NCI-H1930 (cell line): ENCODE measurements around the gene PRR35.

Experiments
- DNase-seq, 2 experiments: peaks; one replicate each; lab custom pipeline; 2025; lab: John Stamatoyannopoulos, UW

PRR35 gene

DNA sequence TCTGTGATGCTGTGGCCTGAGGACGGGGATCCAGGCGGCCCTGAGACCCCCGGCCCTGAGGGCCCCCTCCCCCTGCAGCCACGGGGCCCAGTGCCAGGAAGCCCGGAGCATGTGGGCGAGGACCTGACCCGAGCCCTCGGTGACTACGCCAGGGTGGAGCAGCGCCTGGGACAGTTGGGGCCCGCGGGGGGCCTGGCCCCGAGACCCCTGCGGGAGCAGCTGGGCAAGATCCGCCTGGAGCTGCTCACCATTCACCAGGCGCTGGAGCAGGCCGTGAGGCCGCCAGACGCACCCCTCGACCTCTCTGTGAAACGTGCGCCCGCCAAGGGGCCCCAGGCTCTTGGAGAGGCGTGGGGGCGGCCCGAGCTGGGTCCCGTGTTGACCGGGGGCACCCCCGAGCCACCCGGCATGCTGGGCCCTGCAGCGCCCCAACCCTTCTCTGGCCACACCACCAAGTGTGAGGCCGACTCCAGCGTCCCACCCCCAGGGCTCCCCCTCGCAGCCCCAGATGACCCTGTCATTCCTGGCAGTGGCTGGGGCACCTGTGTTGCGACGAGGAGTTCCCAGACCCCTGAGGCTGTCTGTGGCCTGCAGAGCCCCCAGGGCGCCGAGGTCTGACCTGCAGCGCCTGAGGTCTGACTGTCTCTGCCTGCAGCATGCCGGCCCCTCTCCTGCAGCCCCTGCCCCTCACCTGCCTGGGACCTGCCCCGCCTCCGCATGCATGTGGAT lies 4.7 kb downstream of the PRR35 start:
- no peak for DNase-seq

DNA sequence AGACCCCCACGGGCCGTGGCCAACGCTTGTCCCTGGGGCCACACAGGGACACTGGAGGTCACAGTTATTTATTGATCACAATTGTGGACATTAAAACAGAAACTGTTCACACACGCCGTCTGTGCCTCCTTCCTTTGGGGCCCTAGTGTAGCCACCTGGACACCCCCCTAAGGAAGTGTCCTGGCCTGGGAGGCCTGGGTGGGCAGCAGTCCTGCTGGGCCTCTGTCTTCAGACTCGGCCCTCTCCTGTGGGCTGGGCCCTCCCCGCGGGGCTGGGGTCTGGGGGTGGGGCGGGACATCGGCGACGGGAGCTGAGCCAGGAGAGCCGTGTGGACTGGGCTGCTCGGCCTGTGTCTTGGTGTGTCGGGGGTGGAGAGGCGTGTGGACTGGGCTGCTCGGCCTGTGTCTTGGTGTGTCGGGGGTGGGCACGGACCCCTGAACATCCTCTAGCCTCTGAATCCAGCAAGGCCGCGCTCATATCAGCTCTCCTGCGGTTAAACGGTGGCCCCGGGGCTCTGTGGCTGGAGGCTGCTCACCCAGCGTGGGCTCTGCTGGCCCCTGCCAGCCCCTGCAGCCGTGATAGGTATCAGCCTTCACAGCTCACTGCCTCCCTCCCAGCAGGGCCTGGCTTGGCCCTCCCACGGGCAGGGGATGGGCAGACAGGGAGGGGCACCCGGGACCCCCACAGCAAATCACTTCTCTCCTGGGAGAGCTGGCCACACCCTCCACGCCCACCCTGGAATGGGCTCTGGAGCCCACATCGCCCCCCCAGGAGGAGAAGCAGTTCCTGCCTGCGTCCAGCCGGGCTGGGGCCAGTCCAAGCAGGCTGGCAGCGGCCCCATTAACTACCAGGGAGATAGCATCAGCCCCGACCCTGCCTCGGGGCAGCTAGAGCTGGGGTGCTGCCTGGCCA lies 5.5 kb downstream of the PRR35 start:
- no peak for DNase-seq

DNA sequence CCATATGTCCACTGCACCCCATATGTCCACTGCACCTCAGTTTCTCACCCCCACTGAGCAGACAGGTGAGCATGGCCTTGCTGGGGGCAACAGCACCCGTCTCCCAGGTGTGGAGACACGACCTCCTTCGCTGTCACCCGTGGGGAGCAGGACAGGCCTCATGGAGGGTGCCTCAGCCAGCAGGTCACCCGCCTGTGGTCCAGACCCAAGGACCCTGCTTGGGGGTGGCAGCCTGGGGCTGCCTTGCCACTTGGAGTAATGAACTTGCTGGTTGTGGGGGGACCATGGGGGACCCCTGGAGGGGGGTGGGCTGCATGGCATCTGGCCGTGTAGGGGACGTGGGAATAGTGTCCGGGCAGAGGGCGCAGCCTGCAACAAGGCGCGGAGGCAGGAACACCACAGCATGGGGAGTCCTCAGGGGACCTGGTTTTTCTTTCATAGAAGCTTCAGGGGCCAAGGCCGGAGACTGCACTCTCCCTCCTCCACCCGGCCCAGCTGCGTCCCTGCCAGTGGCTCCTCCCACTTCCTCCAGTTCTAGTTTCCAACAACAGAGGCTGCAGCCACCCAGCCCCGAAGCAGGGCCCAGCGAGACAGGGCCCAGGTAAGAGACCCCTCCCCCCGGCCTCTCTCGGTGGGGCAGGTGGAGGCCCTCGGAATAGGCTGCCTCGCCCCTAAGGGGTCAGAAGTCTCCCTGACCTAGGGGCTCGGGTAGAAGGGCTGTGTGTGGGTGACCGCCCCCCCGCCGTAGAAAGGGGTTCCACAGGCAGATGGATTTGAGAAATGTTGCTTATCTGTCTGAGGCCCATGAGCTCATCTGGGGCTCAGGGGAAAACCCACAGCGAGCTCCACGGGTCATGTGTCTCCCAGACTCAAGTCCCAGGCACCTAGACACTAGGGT lies 6.5 kb downstream of the PRR35 start, which contains the start of gene NHLRC4:
TSS of gene NHLRC4 (plus strand) at position 531 of the 898 bp plus-strand sequence. CDS start 1,043 bp downstream, outside the sequence.
- no peak for DNase-seq

DNA sequence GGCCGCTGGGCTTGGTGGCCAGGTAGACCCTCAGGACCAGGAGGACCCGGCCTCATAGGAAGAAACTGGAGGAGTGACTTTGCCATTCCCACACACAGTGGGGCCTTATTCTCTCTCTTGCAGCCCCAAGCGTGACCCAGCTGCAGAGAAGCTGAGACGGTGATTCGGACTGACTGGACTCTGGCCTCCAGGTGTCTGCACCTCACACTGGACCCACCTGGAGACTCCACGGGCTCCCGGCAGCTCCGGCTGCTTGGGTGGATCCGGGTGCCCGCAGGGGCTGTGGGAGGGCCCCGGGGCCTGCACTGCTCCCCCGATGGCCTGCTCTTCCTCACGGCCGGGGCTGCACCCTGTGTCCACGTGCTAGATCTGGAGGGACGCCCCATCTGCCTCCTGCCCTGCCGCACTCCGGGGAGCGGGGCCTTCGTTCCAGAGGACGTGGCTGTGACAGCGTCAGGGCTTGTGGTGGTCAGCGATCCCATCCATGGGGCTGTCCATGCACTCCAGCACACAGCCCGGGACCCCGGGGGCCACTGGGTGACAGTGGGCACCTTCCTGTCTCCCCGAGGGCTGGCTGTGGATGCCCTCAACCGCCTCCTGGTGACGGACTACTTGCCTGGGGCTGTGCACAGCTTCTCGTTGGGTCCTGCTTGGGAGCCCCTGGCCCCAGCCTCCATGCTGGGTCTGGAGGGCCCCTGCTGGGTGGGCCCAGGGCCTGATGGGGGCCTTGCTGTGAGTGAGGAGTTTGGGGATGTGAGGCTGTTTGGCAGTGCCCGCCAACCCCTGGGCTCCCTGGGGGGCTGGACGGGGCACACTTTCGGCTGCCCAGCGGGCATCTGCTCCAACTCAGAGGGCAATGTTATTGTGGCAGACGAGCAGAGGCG lies 7.4 kb downstream of the PRR35 start:
- DNase-seq, result no peak

DNA sequence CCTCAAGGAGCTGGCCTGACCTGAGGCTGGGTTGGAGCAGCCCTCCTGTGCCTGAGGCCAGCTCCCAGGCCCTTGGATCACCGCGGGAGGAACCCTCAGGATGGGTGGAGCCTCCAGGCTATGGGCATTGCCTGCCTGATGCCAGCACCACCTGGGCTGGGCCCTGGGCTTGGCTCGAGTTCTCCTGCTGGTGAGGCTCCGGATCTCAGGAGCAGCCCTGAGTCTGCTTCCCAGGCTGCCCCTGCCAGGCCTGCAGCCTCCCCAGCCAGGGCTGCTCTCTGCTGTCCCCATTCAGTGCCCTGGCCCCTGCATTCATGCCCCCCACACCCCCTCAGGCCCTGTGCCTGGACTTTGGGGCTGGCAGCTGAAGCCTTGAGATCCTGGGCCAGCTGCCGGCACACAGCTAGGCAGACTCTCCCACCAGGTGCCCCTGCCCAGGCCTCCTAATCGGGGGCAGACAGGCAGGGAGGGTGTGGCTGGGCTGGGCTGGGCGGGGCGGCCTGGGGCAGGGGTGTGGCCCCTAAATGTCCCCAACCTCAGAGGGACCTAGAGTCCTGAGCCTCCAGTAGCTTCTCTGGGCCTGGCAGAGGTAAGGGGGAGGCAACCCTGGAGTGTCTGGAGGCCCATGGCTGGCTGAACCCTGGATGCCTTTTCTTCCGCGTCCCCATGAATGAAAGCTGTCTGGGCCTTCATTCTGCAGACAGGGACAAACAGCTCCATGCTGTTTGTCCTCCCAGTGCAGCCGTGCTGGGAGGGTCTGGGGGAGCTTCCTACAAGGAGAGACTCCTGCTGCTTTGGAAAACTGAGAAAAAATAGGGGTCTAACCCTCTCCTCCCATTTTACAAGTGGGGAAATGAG lies 8.4 kb downstream of the PRR35 start:
- no peak for DNase-seq

DNA sequence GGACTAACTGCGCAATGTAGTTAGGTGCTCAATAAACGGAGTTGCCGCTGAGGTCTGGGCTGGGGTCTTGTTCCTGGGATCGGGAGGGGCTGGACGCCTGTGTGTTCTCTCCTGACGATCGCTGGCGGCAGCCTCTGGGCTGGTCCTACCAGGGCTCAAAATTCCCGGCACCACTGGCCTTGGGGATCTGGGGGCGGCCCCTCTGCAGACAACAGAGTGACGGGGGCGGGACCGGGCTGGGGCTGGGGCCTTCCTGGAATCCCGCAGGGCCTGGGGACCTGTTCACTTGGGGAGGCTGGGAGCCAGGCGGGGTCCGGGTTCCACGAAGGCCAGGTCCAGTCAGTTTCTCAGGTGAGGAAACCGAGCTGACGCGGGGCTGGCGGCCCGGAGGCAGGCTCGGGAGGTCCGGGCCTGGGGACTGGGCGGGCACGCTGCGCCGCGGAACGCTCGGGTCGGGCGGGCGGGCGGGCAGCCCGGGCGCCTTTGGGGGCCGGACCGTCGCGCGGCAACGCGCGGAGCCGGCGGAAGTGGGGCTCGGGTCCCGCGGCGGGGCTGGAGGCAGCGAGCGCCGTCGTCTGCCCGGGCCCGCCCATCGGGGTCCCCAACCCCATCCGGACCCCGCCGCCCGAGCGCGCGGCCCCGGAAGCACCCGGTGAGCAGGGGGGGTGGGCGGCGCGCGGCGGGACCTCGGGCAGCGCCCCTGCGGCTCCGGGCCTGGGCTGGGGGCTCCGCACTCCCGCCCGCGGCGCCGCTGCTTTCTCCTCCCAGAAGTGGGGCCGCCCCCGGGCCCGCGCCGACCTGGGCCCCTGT lies 9.5 kb downstream of the PRR35 start, which contains the start of gene PIGQ:
TSS of gene PIGQ (plus strand) at position 524 of the 810 bp plus-strand sequence. CDS start 4,107 bp downstream, outside the sequence.
- DNase-seq, result peak in 1 of 2 experiments; percentile 65

DNA sequence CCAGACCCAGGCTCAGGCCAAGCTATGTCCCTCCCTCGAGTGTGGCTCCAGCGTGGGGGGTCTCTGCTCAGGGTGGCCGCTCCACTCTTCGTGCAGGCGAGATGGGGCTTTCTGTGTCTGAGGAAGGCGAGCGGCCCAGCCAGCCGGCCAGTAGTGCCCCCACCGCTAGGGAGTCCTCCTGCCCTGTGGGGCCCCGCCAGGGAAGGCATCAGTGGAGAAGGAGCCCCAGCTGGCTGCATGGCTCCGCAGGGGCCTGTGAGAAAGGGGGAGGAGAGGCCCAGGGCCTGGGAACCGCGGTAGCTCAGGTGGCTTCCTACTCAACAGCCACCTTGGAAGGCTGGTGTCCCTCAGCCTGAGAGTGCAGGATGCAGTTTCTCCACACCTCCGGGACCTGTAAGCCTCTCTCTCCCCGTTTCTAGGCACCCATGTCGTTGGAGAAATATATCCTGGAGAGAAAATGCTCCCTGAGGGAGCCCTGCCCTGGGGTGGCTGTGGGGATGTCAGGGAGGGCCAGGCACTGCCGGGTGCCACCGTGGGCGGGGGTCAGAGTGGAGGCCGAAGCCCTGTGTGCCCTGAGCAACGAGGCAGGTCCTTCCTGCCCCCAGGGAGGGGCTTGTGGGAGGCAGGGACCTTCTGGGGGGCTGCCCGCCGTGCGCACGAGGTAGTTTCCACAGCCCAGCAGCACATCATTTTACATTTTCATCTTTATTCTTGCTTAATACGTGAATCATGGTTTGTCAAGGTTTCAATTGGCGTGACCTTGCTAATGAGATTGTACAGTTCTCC lies 12.9 kb downstream of the PRR35 start:
- DNase-seq, result no peak

DNA sequence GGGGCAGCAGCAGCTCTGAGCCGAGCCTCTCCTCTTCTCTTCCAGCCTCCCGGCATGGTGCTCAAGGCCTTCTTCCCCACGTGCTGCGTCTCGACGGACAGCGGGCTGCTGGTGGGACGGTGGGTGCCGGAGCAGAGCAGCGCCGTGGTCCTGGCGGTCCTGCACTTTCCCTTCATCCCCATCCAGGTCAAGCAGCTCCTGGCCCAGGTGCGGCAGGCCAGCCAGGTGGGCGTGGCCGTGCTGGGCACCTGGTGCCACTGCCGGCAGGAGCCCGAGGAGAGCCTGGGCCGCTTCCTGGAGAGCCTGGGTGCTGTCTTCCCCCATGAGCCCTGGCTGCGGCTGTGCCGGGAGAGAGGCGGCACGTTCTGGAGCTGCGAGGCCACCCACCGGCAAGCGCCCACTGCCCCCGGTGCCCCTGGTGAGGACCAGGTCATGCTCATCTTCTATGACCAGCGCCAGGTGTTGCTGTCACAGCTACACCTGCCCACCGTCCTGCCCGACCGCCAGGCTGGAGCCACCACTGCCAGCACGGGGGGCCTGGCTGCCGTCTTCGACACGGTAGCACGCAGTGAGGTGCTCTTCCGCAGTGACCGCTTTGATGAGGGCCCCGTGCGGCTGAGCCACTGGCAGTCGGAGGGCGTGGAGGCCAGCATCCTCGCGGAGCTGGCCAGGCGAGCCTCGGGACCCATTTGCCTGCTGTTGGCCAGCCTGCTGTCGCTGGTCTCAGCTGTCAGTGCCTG lies 14.0 kb downstream of the PRR35 start:
- DNase-seq, result no peak

DNA sequence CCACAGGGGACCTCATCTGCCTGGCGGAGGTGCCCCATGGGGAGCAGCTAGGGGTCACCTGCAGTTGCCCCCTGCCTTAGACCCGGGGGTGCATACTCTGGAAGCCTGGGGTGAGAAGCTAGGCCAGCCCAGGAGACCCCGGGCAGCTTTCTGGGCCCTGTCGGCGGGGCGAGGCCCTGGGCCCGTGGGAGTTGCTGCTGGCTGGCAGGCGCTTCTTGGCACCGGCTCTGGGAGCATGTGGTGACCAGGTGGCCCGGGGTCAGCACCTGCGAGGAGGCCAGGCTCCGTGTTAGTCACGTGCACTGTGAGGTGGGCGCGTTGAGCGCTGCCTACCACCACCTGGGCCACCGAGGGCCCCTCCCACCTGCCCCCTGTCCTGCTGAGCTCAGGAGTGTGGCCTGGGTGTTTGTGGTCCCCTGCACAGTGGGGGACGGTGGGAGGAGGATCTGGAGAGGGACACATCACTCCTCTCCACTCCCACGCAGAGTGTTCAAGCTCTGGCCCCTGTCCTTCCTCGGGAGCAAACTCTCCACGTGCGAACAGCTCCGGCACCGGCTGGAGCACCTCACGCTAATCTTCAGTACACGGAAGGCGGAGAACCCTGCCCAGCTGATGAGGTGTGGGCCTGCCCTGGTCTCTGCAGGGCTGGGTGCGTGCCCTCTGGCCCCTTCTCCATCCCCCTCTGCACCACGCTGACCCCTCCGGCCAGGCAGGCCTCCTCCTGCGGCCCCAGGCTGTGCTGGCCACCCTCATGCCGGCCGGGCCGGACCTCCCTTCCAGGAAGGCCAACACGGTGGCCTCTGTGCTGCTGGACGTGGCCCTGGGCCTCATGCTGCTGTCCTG lies 15.4 kb downstream of the PRR35 start:
- DNase-seq, result no peak

DNA sequence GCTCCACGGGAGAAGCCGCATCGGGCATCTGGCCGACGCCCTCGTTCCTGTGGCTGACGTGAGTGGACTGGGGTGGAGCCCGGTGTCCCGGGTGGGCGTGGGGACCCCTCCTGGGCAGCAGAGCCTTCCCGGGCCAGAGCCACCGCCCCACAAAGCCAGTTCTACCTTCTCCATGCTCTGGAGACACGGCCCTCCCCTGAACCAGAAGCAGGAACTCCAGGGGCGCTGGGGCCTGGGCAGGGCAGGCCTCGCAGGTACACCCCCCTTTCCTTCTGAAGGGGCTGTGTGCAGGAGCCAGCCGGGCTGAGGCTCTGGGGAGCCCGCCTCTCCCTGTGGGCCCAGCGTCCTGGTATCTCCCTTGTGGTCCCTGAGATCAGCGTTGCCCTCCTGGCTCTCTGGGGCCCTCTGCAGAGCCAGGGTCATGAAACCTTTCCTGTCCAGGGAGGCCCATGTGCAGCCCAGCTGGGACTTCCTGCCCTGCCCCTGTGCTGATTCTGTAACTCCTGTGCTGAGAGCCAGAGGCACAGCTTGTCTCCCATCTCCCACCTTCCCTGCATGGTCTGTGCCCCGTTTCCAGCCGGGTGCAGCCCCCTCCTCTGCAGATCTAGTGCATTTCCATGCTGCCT lies 16.1 kb downstream of the PRR35 start:
- no peak for DNase-seq

DNA sequence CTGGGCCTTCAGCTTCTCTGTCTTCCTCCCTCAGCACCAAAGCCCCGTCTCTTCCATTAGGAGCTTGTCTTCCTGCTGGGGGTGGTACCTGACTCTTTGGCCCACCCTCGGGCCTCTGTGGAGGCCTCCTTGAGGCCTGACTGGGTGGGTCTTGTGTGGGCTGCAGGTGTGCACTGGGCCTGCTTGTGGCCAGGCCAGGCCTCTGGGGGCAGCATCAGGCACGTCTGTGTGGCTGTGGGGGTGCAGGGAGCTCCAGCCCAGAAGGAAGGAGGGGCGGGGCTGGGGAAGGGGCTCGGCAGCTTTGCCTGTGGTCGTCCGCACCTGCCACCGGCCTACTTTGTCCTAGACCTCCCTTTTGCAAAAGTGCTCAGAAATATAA lies 16.6 kb downstream of the PRR35 start:
- no peak for DNase-seq

DNA sequence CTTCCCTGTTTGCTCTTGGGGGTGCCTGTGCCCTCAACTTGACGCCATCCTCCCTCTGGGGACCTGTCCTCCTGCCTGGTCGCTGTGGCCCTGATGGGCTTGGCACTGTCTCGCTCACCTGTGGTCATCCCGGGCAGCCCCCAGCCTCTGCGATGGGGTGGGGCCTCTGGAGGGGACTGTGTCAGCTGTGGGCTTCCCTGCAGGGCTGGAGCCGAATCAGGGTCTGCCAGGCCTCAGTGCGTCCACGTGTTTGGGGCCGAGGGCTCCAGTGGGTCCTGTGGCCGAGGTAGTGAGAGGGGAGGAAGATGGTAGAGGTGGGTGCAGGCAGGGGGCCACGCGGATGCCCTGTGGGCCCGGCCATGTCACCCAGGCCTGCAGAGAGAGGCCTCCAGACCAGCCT lies 17.6 kb downstream of the PRR35 start:
- DNase-seq, result no peak

DNA sequence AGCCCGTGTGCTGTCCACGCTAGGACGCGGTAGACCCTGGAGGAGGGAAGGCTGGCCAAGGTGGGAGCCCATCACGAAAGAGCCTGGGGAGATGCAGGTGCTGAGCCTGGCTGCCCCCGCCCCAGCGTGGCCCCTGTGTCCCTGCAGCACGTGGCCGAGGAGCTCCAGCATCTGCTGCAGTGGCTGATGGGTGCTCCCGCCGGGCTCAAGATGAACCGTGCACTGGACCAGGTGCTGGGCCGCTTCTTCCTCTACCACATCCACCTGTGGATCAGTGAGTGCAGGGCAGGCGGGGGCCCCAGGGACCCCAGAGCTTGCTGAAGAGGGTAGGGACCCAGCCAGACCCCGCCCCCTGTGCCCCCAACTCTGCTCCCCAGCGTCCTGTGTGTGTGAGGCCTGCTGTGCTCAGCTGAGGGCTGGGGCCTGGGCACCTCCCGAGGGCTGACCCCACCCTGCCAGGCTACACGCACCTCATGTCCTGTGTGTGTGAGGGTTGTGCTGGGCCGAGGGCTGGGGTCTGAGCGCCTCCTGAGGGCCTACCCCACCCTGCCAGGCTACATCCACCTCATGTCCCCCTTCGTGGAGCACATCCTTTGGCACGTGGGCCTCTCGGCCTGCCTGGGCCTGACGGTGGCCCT lies 18.2 kb downstream of the PRR35 start:
- no peak for DNase-seq

DNA sequence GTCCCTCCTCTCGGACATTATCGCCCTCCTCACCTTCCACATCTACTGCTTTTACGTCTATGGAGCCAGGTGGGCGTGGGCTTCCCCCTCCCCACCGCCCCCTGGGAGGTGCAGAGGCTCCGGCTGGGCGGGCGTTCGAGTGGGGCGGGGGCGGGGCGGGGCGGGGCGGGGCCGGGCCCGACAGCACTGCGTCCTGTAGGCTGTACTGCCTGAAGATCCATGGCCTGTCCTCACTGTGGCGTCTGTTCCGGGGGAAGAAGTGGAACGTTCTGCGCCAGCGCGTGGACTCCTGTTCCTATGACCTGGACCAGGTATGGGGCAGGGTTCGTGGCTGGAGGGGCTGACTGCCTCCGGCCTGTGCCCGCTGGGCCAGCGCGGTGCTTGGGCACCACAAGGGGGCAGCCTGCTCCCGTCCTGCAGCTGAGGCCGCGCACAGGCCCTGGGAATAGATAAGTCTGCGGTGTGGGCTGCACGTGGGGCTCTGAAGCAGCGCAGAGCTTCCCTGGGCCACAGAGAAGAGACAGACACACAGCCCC lies 18.7 kb downstream of the PRR35 start:
- DNase-seq, result peak; percentile 32 to 45
